Keratinocyte (primary cell): Measurements from ENCODE around the gene SNRNP25. TPM values are rescaled to one million over a fixed set of nuclear protein-coding genes. Genes with fewer than 3 reads are reported as not detected.
A peak's percentile ranks its signal among the peaks of the same experiment; 100 is the strongest.

Source experiments
- DNase-seq: peaks from one replicate; pipeline ENCODE4 v3.0.0-alpha.2; 2011; ENCODE audit warnings: low read depth, missing footprints, low spot score
- FAIRE-seq: peaks from 2 replicates; lab custom pipeline; 2011; peaks lifted over from hg19 to GRCh38; lab: Jason Lieb, UNC
- H2AFZ ChIP-seq: 2 replicates; pipeline ENCODE4 v1.6.0; 2012; ENCODE audit warnings: low read length, control low read depth, inconsistent platforms; ENCODE audit not compliant: control insufficient read depth
- H3K27ac ChIP-seq: 2 replicates; pipeline ENCODE4 v1.5.1; 2011; ENCODE audit warnings: low read length; ENCODE audit not compliant: control insufficient read depth, insufficient read depth
- H3K27me3 ChIP-seq: 3 replicates; pipeline ENCODE4 v1.6.0; 2011; ENCODE audit warnings: low read length; ENCODE audit not compliant: control insufficient read depth, insufficient read depth; ENCODE audit errors: extremely low read depth
- H3K36me3 ChIP-seq, 2 experiments: 2 replicates in 1 of 2; 3 replicates in 1 of 2; pipeline ENCODE4 v1.5.1; 2011; ENCODE audit warnings: low read length in 2 of 2, mild to moderate bottlenecking in 1 of 2; ENCODE audit not compliant: control insufficient read depth in 2 of 2, insufficient read depth in 2 of 2; ENCODE audit errors: extremely low read depth in 1 of 2
- H3K4me1 ChIP-seq: 3 replicates; pipeline ENCODE4 v1.5.1; 2011; ENCODE audit warnings: low read length; ENCODE audit not compliant: control insufficient read depth, insufficient read depth; ENCODE audit errors: extremely low read depth
- H3K4me2 ChIP-seq: 3 replicates; pipeline ENCODE4 v1.6.0; 2011; ENCODE audit warnings: low read depth, low read length; ENCODE audit not compliant: control insufficient read depth, insufficient read depth; ENCODE audit errors: extremely low read depth
- H3K4me3 ChIP-seq, 3 experiments: fragments of 200-600 bp in 1 of 3; sonication (generic) in 1 of 3; 2 replicates in 2 of 3; 3 replicates in 1 of 3; pipeline ENCODE4 v1.5.1; 2011 to 2016; ENCODE audit warnings: low read length in 3 of 3, mild to moderate bottlenecking in 3 of 3, control low read depth in 2 of 3, inconsistent platforms in 1 of 3, low read depth in 1 of 3, mixed read lengths in 1 of 3, mixed run types in 1 of 3, moderate library complexity in 1 of 3; ENCODE audit not compliant: control insufficient read depth in 2 of 3, insufficient read depth in 2 of 3; ENCODE audit errors: extremely low read depth in 1 of 3
- H3K79me2 ChIP-seq: 2 replicates; pipeline ENCODE4 v1.6.0; 2012; ENCODE audit warnings: low read length; ENCODE audit not compliant: control insufficient read depth, insufficient read depth
- H3K9ac ChIP-seq: 3 replicates; pipeline ENCODE4 v1.6.0; 2011; ENCODE audit warnings: low read length; ENCODE audit not compliant: control insufficient read depth, insufficient read depth; ENCODE audit errors: extremely low read depth
- H3K9me1 ChIP-seq: 3 replicates; pipeline ENCODE4 v1.6.0; 2011; ENCODE audit warnings: low read length; ENCODE audit not compliant: control insufficient read depth, insufficient read depth; ENCODE audit errors: extremely low read depth
- H3K9me3 ChIP-seq: 2 replicates; pipeline ENCODE4 v1.5.1; 2012; ENCODE audit warnings: low read depth, low read length; ENCODE audit not compliant: control insufficient read depth
- H4K20me1 ChIP-seq: 3 replicates; pipeline ENCODE4 v1.6.0; 2011; ENCODE audit warnings: low read length; ENCODE audit not compliant: control insufficient read depth, insufficient read depth; ENCODE audit errors: extremely low read depth
- EZH2 ChIP-seq: IDR thresholded peaks from one replicate; pipeline ENCODE4 v1.6.1; 2012; ENCODE audit warnings: inconsistent platforms, mild to moderate bottlenecking, low read length, moderate library complexity
- dilution Hi-C: fragments of 300-500 bp; cut with MboI; formaldehyde crosslinking; loops from one replicate; pipeline ENCODE4 v1.7.0; 2020; ENCODE audit warnings: low sequenced_read_pairs; ENCODE audit not compliant: extremely low pct_ligation_motif_present
- polyA plus RNA-seq, 5 experiments: library from polyadenylated mRNA; depleted of rRNA in 3 of 5; stranded (reverse) in 3 of 5; stranded (forward) in 1 of 5; unstranded in 1 of 5; fragments of >200 nt; gene quantifications; 1 replicate in 1 of 5; 2 replicates in 3 of 5; 3 replicates in 1 of 5; pipeline versions ENCODE4 v1.2.1 to v1.2.3, GENCODE V29; 2011 to 2012; ENCODE audit warnings: missing spikeins in 2 of 5, low read depth in 1 of 5, low replicate concordance in 1 of 5
- TF ChIP-seq, protein P1 (sequence below), 3 experiments: IDR thresholded peaks in 1 of 3; conservative IDR thresholded peaks in 1 of 3; optimal IDR thresholded peaks in 1 of 3; 2 replicates in 2 of 3; 3 replicates in 1 of 3; pipeline versions ENCODE3 to v1.5.1; 2011; ENCODE audit warnings: low read length in 3 of 3, mild to moderate bottlenecking in 3 of 3, moderate library complexity in 2 of 3, control low read depth in 1 of 3, inconsistent platforms in 1 of 3; ENCODE audit not compliant: insufficient read depth in 2 of 3; ENCODE audit errors: extremely low read depth in 1 of 3

The SNRNP25 gene
- polyA plus RNA-seq, 1 donor (not counting 4 experiments of a cell fraction or from before 2014, with no cell fraction given), result 45.9 TPM

DNA sequence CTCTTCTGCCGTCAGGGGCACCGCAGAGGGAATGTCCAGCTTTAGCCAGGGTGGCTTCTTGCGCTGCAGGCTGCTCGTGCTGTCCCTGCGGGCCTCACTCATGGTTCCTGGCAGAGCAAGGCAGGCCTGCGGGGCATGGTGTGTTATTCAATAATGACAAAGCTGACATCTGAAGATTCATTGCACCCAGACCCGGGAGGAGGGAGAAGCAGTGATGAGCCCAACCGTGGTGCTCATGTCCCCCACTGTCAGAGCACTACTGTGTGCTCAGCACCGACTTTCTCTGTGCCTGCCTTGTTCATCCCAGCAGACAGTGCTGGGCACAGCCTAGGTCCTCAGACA lies 11.3 kb downstream of the SNRNP25 start:
- Histone ChIP-seq H3K79me2 (peaks cover 13% of the 10 kb centered on the region), H3K36me3 (peaks cover 14 to 30% of the 10 kb centered on the region in 2 experiments), H3K4me2 (no peak overlapping the region), H3K9me1 (no peaks in the 10 kb centered on the region), H2AFZ (no peak overlapping the region), H3K9ac (no peak overlapping the region), H3K9me3 (no peaks in the 10 kb centered on the region), H3K4me1 (peaks cover 3% of the 10 kb centered on the region), H3K4me3 (no peak overlapping the region), H3K27ac (no peak overlapping the region), H3K27me3 (no peaks in the 10 kb centered on the region), H4K20me1 (peaks cover 4% of the 10 kb centered on the region)
- FAIRE-seq, result no peak
- no peak for TF ChIP-seq EZH2
- TF ChIP-seq, protein P1, sequence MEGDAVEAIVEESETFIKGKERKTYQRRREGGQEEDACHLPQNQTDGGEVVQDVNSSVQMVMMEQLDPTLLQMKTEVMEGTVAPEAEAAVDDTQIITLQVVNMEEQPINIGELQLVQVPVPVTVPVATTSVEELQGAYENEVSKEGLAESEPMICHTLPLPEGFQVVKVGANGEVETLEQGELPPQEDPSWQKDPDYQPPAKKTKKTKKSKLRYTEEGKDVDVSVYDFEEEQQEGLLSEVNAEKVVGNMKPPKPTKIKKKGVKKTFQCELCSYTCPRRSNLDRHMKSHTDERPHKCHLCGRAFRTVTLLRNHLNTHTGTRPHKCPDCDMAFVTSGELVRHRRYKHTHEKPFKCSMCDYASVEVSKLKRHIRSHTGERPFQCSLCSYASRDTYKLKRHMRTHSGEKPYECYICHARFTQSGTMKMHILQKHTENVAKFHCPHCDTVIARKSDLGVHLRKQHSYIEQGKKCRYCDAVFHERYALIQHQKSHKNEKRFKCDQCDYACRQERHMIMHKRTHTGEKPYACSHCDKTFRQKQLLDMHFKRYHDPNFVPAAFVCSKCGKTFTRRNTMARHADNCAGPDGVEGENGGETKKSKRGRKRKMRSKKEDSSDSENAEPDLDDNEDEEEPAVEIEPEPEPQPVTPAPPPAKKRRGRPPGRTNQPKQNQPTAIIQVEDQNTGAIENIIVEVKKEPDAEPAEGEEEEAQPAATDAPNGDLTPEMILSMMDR (optimal IDR thresholded peaks at IDR 0.05 in 1 of 3, IDR thresholded peaks at IDR 0.05 in 1 of 3, conservative IDR thresholded peaks at IDR 0.05 in 1 of 3; ENCODE audit: extremely low read depth in 1 of 3, insufficient read depth in 2 of 3, low read length in 3 of 3), result no peak
- dilution Hi-C loops, result no loop called here
- DNase-seq, result no peak

DNA sequence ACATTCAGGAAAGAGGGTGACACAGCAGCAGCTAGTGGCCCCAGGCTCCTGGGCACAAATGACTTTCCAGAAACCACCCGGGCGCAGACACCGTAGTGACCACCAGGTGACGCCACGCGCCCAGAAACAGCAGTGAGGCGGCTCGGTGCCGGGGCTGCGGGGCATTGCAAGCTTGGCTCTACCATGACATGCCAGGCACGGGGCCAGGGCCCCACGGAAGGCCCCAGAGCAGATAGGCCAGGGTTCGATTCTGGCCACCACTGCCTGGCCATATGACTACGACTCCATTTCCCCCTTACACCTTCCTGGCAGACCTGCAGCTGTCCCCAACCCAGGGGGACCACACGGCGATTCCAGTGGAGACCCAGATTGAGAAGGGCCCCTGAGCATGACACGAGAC lies 12.1 kb downstream of the SNRNP25 start:
- peaks cover 10 to 24% of the 10 kb centered on the region in 2 experiments for H3K36me3 ChIP-seq
- dilution Hi-C loops, result no loop called here

More for the DNA sequence above, 12.1 kb downstream of the SNRNP25 start:
- TF ChIP-seq, protein P1 (optimal IDR thresholded peaks at IDR 0.05 in 1 of 3, IDR thresholded peaks at IDR 0.05 in 1 of 3, conservative IDR thresholded peaks at IDR 0.05 in 1 of 3; ENCODE audit: extremely low read depth in 1 of 3, insufficient read depth in 2 of 3, low read length in 3 of 3), result peak; percentile 89 to 99 (median 95)
- no peak for TF ChIP-seq EZH2
- peaks cover 3% of the 10 kb centered on the region for H3K4me1 ChIP-seq
- no peak for DNase-seq
- no peak overlapping the region for H3K27ac ChIP-seq
- H3K27me3 ChIP-seq, result no peaks in the 10 kb centered on the region
- H3K79me2 ChIP-seq, result peaks cover 21% of the 10 kb centered on the region
- no peak overlapping the region for H2AFZ ChIP-seq
- H3K9me1 ChIP-seq, result no peaks in the 10 kb centered on the region
- H3K4me2 ChIP-seq, result no peak overlapping the region
- H3K9me3 ChIP-seq, result no peaks in the 10 kb centered on the region
- H4K20me1 ChIP-seq, result peaks cover 4% of the 10 kb centered on the region
- H3K9ac ChIP-seq, result no peak overlapping the region
- FAIRE-seq, result peak; percentile 71
- H3K4me3 ChIP-seq, result no peak overlapping the region
